Stimulated activated CD4-positive, alpha-beta T cell treated with anti-CD3 and anti-CD28 coated beads, TNF-alpha, amount 100 ng/mL, for 24 hours (primary cell): Measurements from ENCODE around the gene PTPRM.

ENCODE experiments used
- DNase-seq, 3 experiments: peaks; one replicate each; pipeline ENCODE4 v3.0.0-alpha.2; 2020; ENCODE audit warnings: low read depth in 3 of 3

PTPRM gene

GRCh38 chr18:8235894-8236293 is 668.8 kb downstream of the PTPRM start:
- DNase-seq, result no peak

DNA sequence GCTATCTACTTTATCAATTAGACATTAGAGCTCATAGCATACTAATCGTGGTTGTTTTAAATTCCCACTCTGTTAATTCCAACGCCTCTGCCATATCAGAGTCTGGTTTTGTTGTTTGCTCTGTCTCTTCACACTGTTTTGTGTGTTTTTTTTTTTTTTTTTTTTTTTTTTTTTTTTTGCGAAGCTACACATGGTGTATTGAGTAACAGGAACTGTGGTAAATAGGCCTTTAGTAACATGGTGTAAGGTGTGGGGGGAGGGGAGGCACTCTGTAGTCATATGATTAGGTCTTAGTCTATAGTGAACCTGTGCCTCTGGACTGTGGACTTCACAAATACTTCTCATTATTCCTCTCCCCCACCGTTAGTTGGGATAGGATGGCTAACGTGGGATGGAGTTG is 671.4 kb downstream of the PTPRM start:
- no peak for DNase-seq

GRCh38 chr18:8241731-8242130 is 674.6 kb downstream of the PTPRM start:
- no peak for DNase-seq

GRCh38 chr18:8242151-8242696 is 675.1 kb downstream of the PTPRM start:
- DNase-seq, result no peak

GRCh38 chr18:8247700-8248099 is 680.6 kb downstream of the PTPRM start:
- DNase-seq, result no peak

DNA sequence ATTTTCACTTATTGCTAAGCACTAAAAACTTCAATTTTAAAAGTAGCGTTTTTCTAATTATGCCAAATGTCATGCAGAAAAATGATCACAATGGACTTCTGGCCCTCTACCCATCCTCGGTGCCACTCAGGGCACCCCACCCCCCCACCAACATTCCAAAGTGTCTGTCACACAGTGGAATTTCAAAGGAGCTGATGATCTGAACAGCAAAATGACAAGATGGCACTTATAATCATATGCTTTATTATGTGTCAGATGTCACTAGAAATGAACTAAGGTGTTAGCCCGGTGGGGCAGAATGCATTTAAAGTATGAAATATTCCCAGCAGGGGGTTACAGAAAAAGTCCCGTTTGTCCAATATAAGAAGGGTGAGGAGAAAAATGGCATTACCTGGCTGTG is 681.5 kb downstream of the PTPRM start:
- DNase-seq, result no peak

GRCh38 chr18:8249811-8250210 is 682.7 kb downstream of the PTPRM start:
- no peak for DNase-seq

DNA sequence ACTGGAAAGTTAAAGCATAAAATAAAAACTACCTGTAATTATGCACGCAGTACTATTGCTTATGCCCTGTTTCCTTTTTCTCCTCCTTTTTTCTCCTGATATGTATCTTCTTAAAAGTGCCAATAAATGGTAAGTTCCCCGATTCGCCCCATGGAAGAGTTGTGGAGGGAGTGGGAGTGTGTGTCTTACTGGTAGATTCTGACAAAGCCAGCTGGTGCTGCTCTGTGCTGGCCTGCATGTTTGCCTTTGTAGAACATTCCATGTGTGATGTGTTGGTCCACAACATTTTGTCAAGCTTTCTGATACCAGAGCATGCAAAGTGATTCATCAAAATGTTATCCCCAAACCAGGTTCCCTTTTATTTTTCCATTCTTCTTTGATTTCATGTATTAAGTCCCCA is 685.3 kb downstream of the PTPRM start:
- no peak for DNase-seq

GRCh38 chr18:8253944-8254343 is 686.8 kb downstream of the PTPRM start:
- DNase-seq, result no peak

DNA sequence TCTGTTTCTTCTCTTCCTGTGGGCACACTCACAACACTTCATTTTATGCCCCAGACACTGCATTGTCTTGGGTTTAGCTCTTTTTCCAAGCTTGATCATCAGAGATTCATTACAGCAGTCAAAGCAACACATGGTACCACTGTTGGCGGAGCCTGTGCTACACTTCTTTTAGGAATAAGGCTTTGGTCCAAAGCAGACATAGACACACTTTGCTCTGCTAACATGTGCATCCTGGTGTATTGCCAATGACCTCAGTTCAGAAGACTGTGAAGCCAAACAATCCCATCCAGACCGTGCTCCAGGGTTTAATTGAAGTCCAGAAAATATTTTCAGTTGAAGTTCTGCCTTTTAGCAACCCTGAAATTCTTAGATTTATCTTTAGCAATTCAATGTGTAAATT is 687.5 kb downstream of the PTPRM start:
- no peak for DNase-seq

- DNase-seq, result no peak
Measured at GRCh38 chr18:8257851-8258434, 690.8 kb downstream of the PTPRM start.

- no peak for DNase-seq
Measured at GRCh38 chr18:8260319-8260718, 693.2 kb downstream of the PTPRM start.

GRCh38 chr18:8260827-8261226 is 693.7 kb downstream of the PTPRM start:
- no peak for DNase-seq

DNA sequence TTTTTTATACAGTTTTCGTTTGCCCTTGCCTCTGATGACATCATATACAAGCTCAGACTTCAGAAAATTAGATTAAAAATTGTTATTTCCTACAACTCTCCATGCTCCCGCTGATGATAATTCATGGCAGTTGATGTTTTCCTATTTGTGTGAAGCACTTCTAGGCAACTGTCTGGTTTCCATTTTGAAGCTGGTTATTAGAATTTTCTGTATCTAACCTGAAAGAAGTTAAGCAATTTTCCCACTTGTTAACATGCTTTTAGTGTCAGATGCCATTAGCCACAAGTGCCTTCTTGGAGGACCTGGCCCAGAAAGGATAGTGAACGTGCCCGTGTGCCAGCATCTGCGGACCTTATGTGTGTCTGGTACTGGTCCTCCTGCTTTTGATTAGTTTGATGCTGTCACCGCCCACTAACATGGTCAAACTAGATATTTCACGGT is 694.6 kb downstream of the PTPRM start:
- DNase-seq, result no peak

GRCh38 chr18:8262221-8262620 is 695.1 kb downstream of the PTPRM start:
- DNase-seq, result no peak

DNA sequence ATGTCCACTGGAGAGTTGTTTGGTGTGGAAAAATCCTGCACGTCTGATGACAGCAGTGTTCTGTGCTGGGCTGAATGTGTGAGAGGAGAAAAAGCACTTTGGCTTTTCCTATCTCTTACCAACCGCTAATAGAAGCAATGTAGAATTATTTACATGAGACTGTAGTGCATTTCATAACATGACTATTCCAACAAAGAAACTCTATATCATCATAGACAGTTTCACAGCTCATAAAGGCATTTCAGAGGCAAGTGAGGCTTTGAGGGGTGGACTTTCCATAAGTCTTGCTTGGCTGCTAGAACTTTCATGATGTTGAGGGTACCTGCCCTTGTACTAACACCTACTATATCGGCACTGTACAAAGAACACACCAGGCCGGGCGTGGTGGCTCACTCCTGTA is 697.0 kb downstream of the PTPRM start:
- DNase-seq, result no peak

- no peak for DNase-seq
Measured at GRCh38 chr18:8264861-8265411, 697.8 kb downstream of the PTPRM start.

DNA sequence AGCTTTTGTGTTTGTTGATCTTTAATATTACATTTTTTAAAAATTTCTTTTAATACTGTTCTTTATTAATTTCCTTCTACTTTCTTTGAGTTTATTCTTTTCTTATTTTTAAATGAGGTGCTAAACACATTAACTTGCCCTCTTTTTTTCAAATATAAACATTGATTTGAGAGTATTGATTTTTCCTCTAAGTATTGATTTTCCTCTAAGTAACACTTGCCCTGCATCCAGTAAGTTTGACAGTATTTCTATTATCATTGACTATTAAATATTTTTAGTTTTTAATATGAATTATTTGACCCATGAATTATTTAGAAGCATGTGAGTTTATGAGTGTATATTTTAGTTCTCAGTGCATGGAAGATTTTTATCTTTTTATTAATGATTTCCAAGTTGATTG is 705.1 kb downstream of the PTPRM start:
- no peak for DNase-seq

DNA sequence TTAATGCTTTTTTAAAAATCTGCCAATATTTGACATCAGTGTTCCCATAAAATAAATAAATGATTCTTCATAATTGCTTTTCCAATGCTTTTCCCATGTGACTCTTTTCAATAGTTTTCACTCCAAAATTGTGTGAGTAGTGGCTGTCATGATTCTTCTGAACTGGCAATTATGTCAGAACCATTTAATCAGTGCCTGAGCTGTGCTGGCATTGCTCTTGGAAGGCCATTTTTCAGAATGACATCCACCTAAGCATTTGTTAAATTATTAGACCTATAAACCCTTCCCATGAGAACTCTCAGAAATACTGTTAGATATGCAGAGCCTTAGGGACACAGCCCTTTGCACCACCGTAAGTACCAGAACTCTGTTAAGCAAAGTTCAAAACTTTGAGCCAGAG is 707.3 kb downstream of the PTPRM start:
- no peak for DNase-seq

DNA sequence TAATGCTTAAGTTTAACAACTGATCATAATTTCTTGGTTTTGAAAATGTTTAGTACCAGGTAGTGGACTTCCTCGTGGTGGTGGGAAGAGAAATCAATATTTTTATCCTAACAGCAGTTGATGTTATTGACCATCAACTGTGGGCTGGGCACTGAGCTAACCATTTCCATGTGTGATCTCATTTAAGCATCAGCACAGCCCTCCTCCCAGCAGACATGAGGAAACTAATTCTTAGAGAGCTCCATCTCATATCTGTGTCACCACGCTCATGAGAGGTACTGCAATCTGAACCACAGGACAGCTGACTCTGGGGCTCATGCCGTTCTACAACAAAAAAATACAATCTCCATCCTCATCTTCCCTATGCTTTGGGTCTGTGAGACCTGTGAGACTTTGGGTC is 709.3 kb downstream of the PTPRM start:
- DNase-seq, result no peak

DNA sequence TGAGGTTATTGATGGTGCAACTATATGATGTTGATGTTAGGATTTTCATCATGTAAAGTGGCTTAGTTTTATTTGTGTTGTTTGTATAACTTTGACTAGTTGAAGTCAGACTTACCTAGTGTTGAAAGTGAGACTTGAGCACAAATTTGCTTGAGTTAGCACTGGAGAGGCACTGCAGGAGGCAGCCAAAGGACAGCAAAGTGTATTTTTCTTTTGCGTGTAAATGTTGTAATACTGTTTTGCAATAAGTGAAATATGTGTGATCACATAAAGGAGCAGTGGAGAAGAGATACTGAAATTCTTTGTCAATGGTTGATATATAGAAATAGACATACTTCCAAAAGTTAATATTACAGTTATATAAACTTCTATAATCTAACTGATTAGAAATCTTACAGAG is 710.2 kb downstream of the PTPRM start:
- no peak for DNase-seq

GRCh38 chr18:8279346-8279745 is 712.2 kb downstream of the PTPRM start:
- no peak for DNase-seq

DNA sequence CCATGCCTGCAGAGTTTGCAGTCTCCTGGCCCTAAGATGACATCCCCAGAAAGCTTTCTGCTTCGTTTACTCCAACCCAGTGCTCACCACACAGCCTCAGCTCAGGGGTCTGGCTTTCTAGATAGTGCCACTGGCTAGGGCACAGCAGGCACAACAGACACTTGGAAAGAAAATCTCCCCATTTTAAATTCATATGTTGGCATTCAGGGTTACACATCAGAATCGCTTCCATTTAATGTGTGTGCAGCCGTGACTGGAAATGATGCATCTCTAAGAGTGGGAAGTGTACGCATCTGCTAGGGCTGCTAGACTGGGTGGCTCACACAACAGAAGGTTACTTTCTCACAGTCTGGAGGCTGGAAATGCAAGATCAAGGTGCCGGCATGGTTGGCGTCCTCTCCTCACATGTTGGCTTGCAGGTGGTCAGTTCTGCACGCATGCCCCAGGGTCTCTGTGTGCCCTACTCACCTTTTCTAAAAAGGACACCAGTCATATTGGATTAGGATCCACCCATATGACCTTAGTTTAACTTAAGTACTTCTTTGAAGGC is 712.7 kb downstream of the PTPRM start:
- DNase-seq, result no peak
